PC-3 (cell line): ENCODE results near the gene MATN1. TPM values are rescaled to one million over a fixed set of nuclear protein-coding genes. Genes with fewer than 3 reads are reported as not detected.

Experiments
- ATAC-seq: fragments of 200-7000 bp; cut with Tn5 transposase; 2 replicates; pipeline ENCODE4 v1.9.1; 2020; ENCODE audit warnings: mild to moderate bottlenecking, moderate library complexity
- BruUV-seq: library from RNA; stranded (reverse); fragments of 400-500 nt; replicated peaks from 2 replicates; lab custom pipeline; 2021; lab: Mats Ljungman, UMichigan
- CTCF ChIA-PET: fragments of 300-600 bp; sonication (Branson Sonifier 250); formaldehyde crosslinking; loops from one replicate; lab custom pipeline; 2022; ENCODE audit warnings: antibody characterized with exemption; lab: Charles Lee
- POLR2A ChIA-PET: fragments of 300-600 bp; sonication (Branson Sonifier 250); formaldehyde crosslinking; loops from one replicate; lab custom pipeline; 2022; ENCODE audit warnings: antibody characterized with exemption; ENCODE audit not compliant: unreplicated experiment; lab: Charles Lee
- DNase-seq: peaks from one replicate; pipeline ENCODE4 v3.0.0-alpha.2; 2015
- H2AFZ ChIP-seq: fragments of 300-600 bp; sonication (generic); 2 replicates; pipeline ENCODE4 v1.6.0; 2016; ENCODE audit warnings: antibody characterized with exemption, low read length
- H3F3A ChIP-seq: fragments of 300-600 bp; sonication (generic); one replicate; pipeline ENCODE4 v1.6.0; 2017; ENCODE audit warnings: antibody characterized with exemption, low read length, control low read depth, mild to moderate bottlenecking; ENCODE audit not compliant: unreplicated experiment
- H3K27ac ChIP-seq: fragments of 300-600 bp; sonication (generic); 2 replicates; pipeline ENCODE4 v1.5.1; 2016; ENCODE audit warnings: mild to moderate bottlenecking, low read length
- H3K27me3 ChIP-seq: fragments of 300-600 bp; sonication (generic); 2 replicates; pipeline ENCODE4 v1.6.1; 2016; ENCODE audit warnings: low read length, mixed read lengths
- H3K36me3 ChIP-seq: fragments of 300-600 bp; sonication (generic); 2 replicates; pipeline ENCODE4 v1.6.1; 2016; ENCODE audit warnings: low read depth, mixed run types, low read length, mixed read lengths
- H3K4me1 ChIP-seq: fragments of 300-600 bp; sonication (generic); 2 replicates; pipeline ENCODE4 v1.5.1; 2016; ENCODE audit warnings: low read length; ENCODE audit not compliant: insufficient read depth
- H3K4me2 ChIP-seq: fragments of 300-600 bp; sonication (generic); 2 replicates; pipeline ENCODE4 v1.6.0; 2016; ENCODE audit warnings: low read length
- H3K4me3 ChIP-seq: fragments of 300-600 bp; sonication (generic); 2 replicates; pipeline ENCODE4 v1.5.1; 2016; ENCODE audit warnings: mild to moderate bottlenecking, low read length, mixed read lengths
- H3K79me2 ChIP-seq: fragments of 300-600 bp; sonication (generic); 2 replicates; pipeline ENCODE4 v1.6.1; 2017; ENCODE audit warnings: low read length, mixed read lengths
- H3K9ac ChIP-seq: fragments of 300-600 bp; sonication (generic); 2 replicates; pipeline ENCODE4 v1.6.0; 2016; ENCODE audit warnings: mild to moderate bottlenecking, low read length
- H3K9me2 ChIP-seq: fragments of 300-600 bp; sonication (generic); replicated peaks from 2 replicates; pipeline ENCODE4 v1.6.1; 2016; ENCODE audit warnings: mixed run types, low read length, mixed read lengths
- H3K9me3 ChIP-seq: fragments of 300-600 bp; sonication (generic); 2 replicates; pipeline ENCODE4 v1.6.1; 2016; ENCODE audit warnings: low read length, mixed read lengths
- H4K20me1 ChIP-seq: fragments of 300-600 bp; sonication (generic); 2 replicates; pipeline ENCODE4 v1.6.1; 2016; ENCODE audit warnings: low read length, mixed read lengths
- EZH2 ChIP-seq: fragments of 300-600 bp; sonication (generic); IDR thresholded peaks from one replicate; pipeline ENCODE4 v1.6.1; 2017; ENCODE audit warnings: antibody characterized with exemption, mild to moderate bottlenecking, low read length; ENCODE audit not compliant: unreplicated experiment
- EZH2phosphoT487 ChIP-seq: fragments of 300-600 bp; sonication (generic); IDR thresholded peaks from 2 replicates; pipeline ENCODE4 v1.6.1; 2018; ENCODE audit warnings: mild to moderate bottlenecking, antibody characterized with exemption, low read length, borderline replicate concordance
- intact Hi-C: fragments of 100-400 bp; cut with micrococcal nuclease; formaldehyde crosslinking; loops from 2 replicates; pipeline ENCODE4 v1.9.0; 2023
- total RNA-seq: library from RNA; depleted of rRNA; stranded (reverse); fragments of >200 nt; gene quantifications from 2 replicates; pipeline ENCODE4 v1.2.3, GENCODE V29; 2014
- TF ChIP-seq, protein P1 (sequence below): fragments of 300-600 bp; sonication (generic); conservative IDR thresholded peaks from 2 replicates; pipeline ENCODE4 v1.5.1; 2017; ENCODE audit warnings: antibody characterized with exemption, low read depth, mild to moderate bottlenecking, low read length

Gene MATN1
- total RNA-seq, 1 experiment from 2014 or later, result not detected

DNA sequence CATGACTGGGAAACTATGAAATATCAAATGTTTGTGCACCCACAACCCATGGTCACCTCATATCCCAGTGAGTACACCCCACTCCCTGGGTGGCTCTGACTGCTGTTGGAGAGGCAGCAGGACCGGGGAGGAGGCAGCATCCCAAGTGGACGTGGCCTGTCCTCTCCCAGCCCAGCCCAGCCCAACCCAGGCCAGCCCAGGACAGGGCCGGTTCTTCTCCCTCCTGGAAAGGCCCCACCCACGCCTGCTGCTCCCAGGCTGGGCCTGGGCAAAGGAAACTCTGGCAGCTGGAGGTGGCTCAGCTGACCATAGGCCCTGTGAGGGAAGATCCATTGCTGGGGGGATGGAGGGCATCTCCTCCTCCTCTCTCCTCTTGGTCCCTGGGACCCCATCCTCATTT, 19.1 kb downstream of the MATN1 start:
- Histone ChIP-seq H3K36me3 (no peaks in the 10 kb centered on the region), H3K4me3 (no peak overlapping the region), H3K9me3 (no peaks in the 10 kb centered on the region), H3K79me2 (no peaks in the 10 kb centered on the region), H3K27ac (no peak overlapping the region), H3K9me2 (no peaks in the 10 kb centered on the region), H3K27me3 (0 out of 2 replicates have a peak, but pooled peaks cover 3% of the 10 kb centered on the region), H3K9ac (no peak overlapping the region), H3K4me2 (no peak overlapping the region), H3F3A (no peaks in the 10 kb centered on the region), H2AFZ (no peak overlapping the region), H4K20me1 (no peaks in the 10 kb centered on the region), H3K4me1 (no peaks in the 10 kb centered on the region)
- POLR2A ChIA-PET, result no interaction called here
- no TSS peak for BruUV-seq
- CTCF ChIA-PET, result no interaction called here
- intact Hi-C loops, result loop anchor here (10.0 kb wide), 1 partner anchor 1189 kb away; no protein-coding TSS in a partner anchor
- ATAC-seq (no peak), DNase-seq (no peak)
- TF ChIP-seq EZH2phosphoT487, result no peak
- TF ChIP-seq, protein P1, sequence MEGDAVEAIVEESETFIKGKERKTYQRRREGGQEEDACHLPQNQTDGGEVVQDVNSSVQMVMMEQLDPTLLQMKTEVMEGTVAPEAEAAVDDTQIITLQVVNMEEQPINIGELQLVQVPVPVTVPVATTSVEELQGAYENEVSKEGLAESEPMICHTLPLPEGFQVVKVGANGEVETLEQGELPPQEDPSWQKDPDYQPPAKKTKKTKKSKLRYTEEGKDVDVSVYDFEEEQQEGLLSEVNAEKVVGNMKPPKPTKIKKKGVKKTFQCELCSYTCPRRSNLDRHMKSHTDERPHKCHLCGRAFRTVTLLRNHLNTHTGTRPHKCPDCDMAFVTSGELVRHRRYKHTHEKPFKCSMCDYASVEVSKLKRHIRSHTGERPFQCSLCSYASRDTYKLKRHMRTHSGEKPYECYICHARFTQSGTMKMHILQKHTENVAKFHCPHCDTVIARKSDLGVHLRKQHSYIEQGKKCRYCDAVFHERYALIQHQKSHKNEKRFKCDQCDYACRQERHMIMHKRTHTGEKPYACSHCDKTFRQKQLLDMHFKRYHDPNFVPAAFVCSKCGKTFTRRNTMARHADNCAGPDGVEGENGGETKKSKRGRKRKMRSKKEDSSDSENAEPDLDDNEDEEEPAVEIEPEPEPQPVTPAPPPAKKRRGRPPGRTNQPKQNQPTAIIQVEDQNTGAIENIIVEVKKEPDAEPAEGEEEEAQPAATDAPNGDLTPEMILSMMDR, result no peak
- no peak for TF ChIP-seq EZH2

DNA sequence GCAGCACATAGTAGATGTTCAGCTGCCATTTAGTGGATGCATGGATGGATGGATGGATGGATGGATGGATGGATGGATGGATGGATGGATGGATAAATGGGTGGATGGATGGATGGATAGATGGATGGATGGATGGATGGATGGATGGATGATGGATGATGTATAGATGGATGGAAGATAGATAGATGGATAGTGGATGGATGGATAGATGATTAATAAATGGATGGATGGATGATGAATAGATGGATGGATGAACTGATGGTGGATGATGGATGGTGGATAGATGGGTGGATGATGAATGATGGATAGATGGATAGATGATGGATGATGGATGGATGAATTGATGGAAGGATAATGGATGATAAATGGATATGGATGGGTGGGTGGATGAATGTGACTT, 20.6 kb downstream of the MATN1 start:
- no peak overlapping the region for H3K27ac ChIP-seq
- no peaks in the 10 kb centered on the region for H3K4me1 ChIP-seq
- DNase-seq, result no peak
- no peak overlapping the region for H3K4me3 ChIP-seq
- H4K20me1 ChIP-seq, result no peaks in the 10 kb centered on the region
- 0 out of 2 replicates have a peak, but pooled peaks cover 3% of the 10 kb centered on the region for H3K27me3 ChIP-seq
- H3K9me3 ChIP-seq, result no peaks in the 10 kb centered on the region
- CTCF ChIA-PET, result no interaction called here
- no peak for ATAC-seq
- intact Hi-C loops, result loop anchor here (10.0 kb wide), 1 partner anchor 1188 kb away; no protein-coding TSS in a partner anchor
- H3K9me2 ChIP-seq, result no peaks in the 10 kb centered on the region
- no TSS peak for BruUV-seq
- H3K4me2 ChIP-seq, result no peak overlapping the region
- H3K9ac ChIP-seq, result no peak overlapping the region
- no peaks in the 10 kb centered on the region for H3F3A ChIP-seq
- POLR2A ChIA-PET, result no interaction called here
- no peaks in the 10 kb centered on the region for H3K79me2 ChIP-seq
- H3K36me3 ChIP-seq, result no peaks in the 10 kb centered on the region
- TF ChIP-seq, protein P1, result no peak
- TF ChIP-seq EZH2 (no peak), EZH2phosphoT487 (no peak)
- H2AFZ ChIP-seq, result no peak overlapping the region

GRCh38 chr1:30701258-30701633, 22.1 kb downstream of the MATN1 start:
- H3K27me3 ChIP-seq, result 0 out of 2 replicates have a peak, but pooled peaks cover 3% of the 10 kb centered on the region
- no TSS peak for BruUV-seq
- ChIA-PET POLR2A (no interaction called here), CTCF (no interaction called here)
- H3K9ac ChIP-seq, result no peak overlapping the region
- no peaks in the 10 kb centered on the region for H3K9me3 ChIP-seq
- intact Hi-C loops, result loop anchor here (10.0 kb wide), 1 partner anchor 1186 kb away; no protein-coding TSS in a partner anchor
- H3K4me1 ChIP-seq, result no peaks in the 10 kb centered on the region
- H3K36me3 ChIP-seq, result no peaks in the 10 kb centered on the region
- no peak overlapping the region for H3K4me2 ChIP-seq
- H3K27ac ChIP-seq, result no peak overlapping the region
- no peaks in the 10 kb centered on the region for H4K20me1 ChIP-seq
- TF ChIP-seq EZH2, result no peak
- TF ChIP-seq, protein P1, result no peak
- no peak for TF ChIP-seq EZH2phosphoT487
- H3K79me2 ChIP-seq, result no peaks in the 10 kb centered on the region
- no peak overlapping the region for H3K4me3 ChIP-seq
- H3K9me2 ChIP-seq, result no peaks in the 10 kb centered on the region
- H2AFZ ChIP-seq, result 0 out of 2 replicates have a peak overlapping the region, but pooled peaks have one; percentile 9
- DNase-seq, result no peak
- ATAC-seq, result no peak
- H3F3A ChIP-seq, result no peaks in the 10 kb centered on the region
